H9 (cell line): ENCODE data around the gene KCNAB1. TPM values are rescaled to one million over a fixed set of nuclear protein-coding genes. Genes with fewer than 3 reads are reported as not detected.
"Not testable (repeated sequence)": the region's sequence is repeated elsewhere in the genome, so short reads cannot be mapped to it uniquely, and the experiment has no call there.

ENCODE experiments used
- DNase-seq: peaks from one replicate; pipeline ENCODE4 v3.0.0-alpha.2; 2017
- H2AFZ ChIP-seq: one replicate; pipeline ENCODE4 v1.6.1; 2013; ENCODE audit warnings: mild to moderate bottlenecking, low read length, control low read depth, moderate library complexity
- H2AK5ac ChIP-seq: 2 replicates; pipeline ENCODE4 v1.6.1; 2013; ENCODE audit warnings: low read length, control low read depth, mixed read lengths; ENCODE audit not compliant: insufficient read length
- H2BK120ac ChIP-seq: one replicate; pipeline ENCODE4 v1.6.1; 2013; ENCODE audit warnings: low read depth, mild to moderate bottlenecking, low read length, control low read depth, inconsistent platforms; ENCODE audit not compliant: poor library complexity, severe bottlenecking
- H2BK12ac ChIP-seq: 2 replicates; pipeline ENCODE4 v1.6.1; 2013; ENCODE audit warnings: low read length, control low read depth, mixed read lengths, low read depth; ENCODE audit not compliant: insufficient read length
- H2BK15ac ChIP-seq: 2 replicates; pipeline ENCODE4 v1.6.1; 2013; ENCODE audit warnings: low read depth, low read length, control low read depth
- H2BK20ac ChIP-seq: one replicate; pipeline ENCODE4 v1.6.1; 2013; ENCODE audit warnings: low read depth, mild to moderate bottlenecking, low read length, control low read depth, inconsistent platforms; ENCODE audit not compliant: poor library complexity, severe bottlenecking
- H2BK5ac ChIP-seq: 2 replicates; pipeline ENCODE4 v1.6.1; 2013; ENCODE audit warnings: low read length, control low read depth, mixed read lengths; ENCODE audit not compliant: insufficient read length
- H3K14ac ChIP-seq: 2 replicates; pipeline ENCODE4 v1.6.1; 2013; ENCODE audit warnings: low read length, control low read depth; ENCODE audit not compliant: insufficient read depth
- H3K18ac ChIP-seq: 2 replicates; pipeline ENCODE4 v1.6.1; 2013; ENCODE audit warnings: low read depth, mild to moderate bottlenecking, mixed read lengths, low read length, control low read depth; ENCODE audit not compliant: insufficient read length
- H3K23ac ChIP-seq: 2 replicates; pipeline ENCODE4 v1.6.1; 2013; ENCODE audit warnings: low read length, control low read depth, mixed read lengths, low read depth; ENCODE audit not compliant: insufficient read length
- H3K23me2 ChIP-seq: 2 replicates; pipeline ENCODE4 v1.6.1; 2013; ENCODE audit warnings: low read depth, mild to moderate bottlenecking, mixed read lengths, low read length, control low read depth; ENCODE audit not compliant: insufficient read length, poor library complexity, severe bottlenecking
- H3K27ac ChIP-seq: 2 replicates; pipeline ENCODE4 v1.5.1; 2013; ENCODE audit warnings: low read length, control low read depth, mixed read lengths, low read depth; ENCODE audit not compliant: insufficient read length
- H3K27me3 ChIP-seq: 2 replicates; pipeline ENCODE4 v1.6.1; 2013; ENCODE audit warnings: low read length, control low read depth, inconsistent platforms; ENCODE audit not compliant: insufficient read depth
- H3K4ac ChIP-seq: 2 replicates; pipeline ENCODE4 v1.6.1; 2013; ENCODE audit warnings: low read depth, mild to moderate bottlenecking, control low read depth, inconsistent platforms, low read length, moderate library complexity
- H3K4me1 ChIP-seq: 2 replicates; pipeline ENCODE4 v1.6.1; 2013; ENCODE audit warnings: low read length, control low read depth, inconsistent platforms; ENCODE audit not compliant: insufficient read depth
- H3K4me2 ChIP-seq: 2 replicates; pipeline ENCODE4 v1.6.1; 2013; ENCODE audit warnings: low read length, control low read depth, mixed read lengths; ENCODE audit not compliant: insufficient read length, insufficient read depth
- H3K56ac ChIP-seq: 2 replicates; pipeline ENCODE4 v1.6.1; 2013; ENCODE audit warnings: low read depth, mild to moderate bottlenecking, mixed read lengths, low read length, control low read depth; ENCODE audit not compliant: insufficient read length
- H3K79me1 ChIP-seq: 2 replicates; pipeline ENCODE4 v1.6.1; 2013; ENCODE audit warnings: low read depth, mild to moderate bottlenecking, moderate library complexity, low read length, control low read depth, inconsistent platforms; ENCODE audit not compliant: insufficient read depth, poor library complexity, severe bottlenecking
- H3K79me2 ChIP-seq: 2 replicates; pipeline ENCODE4 v1.6.1; 2013; ENCODE audit warnings: low read length, control low read depth, inconsistent platforms; ENCODE audit not compliant: insufficient read depth
- H3K9ac ChIP-seq: 2 replicates; pipeline ENCODE4 v1.6.1; 2013; ENCODE audit warnings: low read length, control low read depth, mixed read lengths; ENCODE audit not compliant: insufficient read length; ENCODE audit errors: extremely low read depth
- H3K9me3 ChIP-seq: one replicate; pipeline ENCODE4 v1.6.1; 2013; ENCODE audit warnings: low read depth, low read length, inconsistent platforms; ENCODE audit not compliant: control insufficient read depth
- H3T11ph ChIP-seq: one replicate; pipeline ENCODE4 v1.6.1; 2013; ENCODE audit warnings: mild to moderate bottlenecking, low read length, control low read depth, inconsistent platforms
- H4K20me1 ChIP-seq: one replicate; pipeline ENCODE4 v1.6.1; 2013; ENCODE audit not compliant: control insufficient read depth, insufficient read length, insufficient read depth
- H4K5ac ChIP-seq: 2 replicates; pipeline ENCODE4 v1.6.1; 2013; ENCODE audit warnings: low read depth, mild to moderate bottlenecking, mixed read lengths, low read length, control low read depth; ENCODE audit not compliant: insufficient read length
- H4K8ac ChIP-seq: replicated peaks from 2 replicates; pipeline ENCODE4 v1.6.1; 2013; ENCODE audit warnings: low read length, control low read depth, mixed read lengths, low read depth; ENCODE audit not compliant: insufficient read length
- H4K91ac ChIP-seq: 2 replicates; pipeline ENCODE4 v1.6.1; 2013; ENCODE audit warnings: low read depth, mild to moderate bottlenecking, moderate library complexity, mixed read lengths, low read length, control low read depth; ENCODE audit not compliant: insufficient read length
- H3K27ac Mint-ChIP-seq, 3 experiments: 2 replicates in 2 of 3; 3 replicates in 1 of 3; pipeline ENCODE4 v1.8.0; 2020 to 2021; ENCODE audit warnings: mixed read lengths in 3 of 3, mild to moderate bottlenecking in 1 of 3, moderate library complexity in 1 of 3
- H3K27me3 Mint-ChIP-seq: 2 replicates; pipeline ENCODE4 v1.8.0; 2021; ENCODE audit warnings: low read depth, mild to moderate bottlenecking, moderate library complexity, mixed read lengths
- H3K36me3 Mint-ChIP-seq, 3 experiments: 2 replicates in 2 of 3; 3 replicates in 1 of 3; pipeline ENCODE4 v1.8.0; 2020 to 2021; ENCODE audit warnings: low read depth in 3 of 3, mixed read lengths in 3 of 3; ENCODE audit not compliant: insufficient read depth in 1 of 3
- H3K4me1 Mint-ChIP-seq, 2 experiments: 2 replicates each; pipeline ENCODE4 v1.8.0; 2020; ENCODE audit warnings: mixed read lengths in 2 of 2
- H3K4me3 Mint-ChIP-seq, 2 experiments: 2 replicates in 1 of 2; 3 replicates in 1 of 2; pipeline ENCODE4 v1.8.0; 2020 to 2021; ENCODE audit warnings: mild to moderate bottlenecking in 2 of 2, mixed read lengths in 2 of 2, moderate library complexity in 1 of 2
- H3K9me3 Mint-ChIP-seq, 2 experiments: 2 replicates in 1 of 2; 3 replicates in 1 of 2; pipeline ENCODE4 v1.8.0; 2020; ENCODE audit warnings: mild to moderate bottlenecking in 2 of 2, mixed read lengths in 2 of 2, moderate library complexity in 1 of 2
- CTCF ChIP-seq: fragments of 200-600 bp; sonication (generic); conservative IDR thresholded peaks from 3 replicates; pipeline ENCODE4 v1.8.0; 2021; ENCODE audit warnings: antibody characterized with exemption, mild to moderate bottlenecking
- WGBS: extraction: QIAGEN DNeasy Blood & Tissue Kit; methylation state at CpG from one replicate; pipeline ENCODE4 v1.1.7; 2013; ENCODE audit warnings: missing lambda C conversion rate, low lambda C conversion rate, mixed read lengths; ENCODE audit not compliant: insufficient read length; ENCODE audit errors: extremely low coverage; 5-methylcytosine and 5-hydroxymethylcytosine counted together
- total RNA-seq: library from RNA; stranded (reverse); gene quantifications from 2 replicates; pipeline ENCODE4 v1.2.1, GENCODE V29; 2021

The KCNAB1 gene
- total RNA-seq, 1 experiment from 2014 or later = 3.7 TPM

GRCh38 chr3:156094391-156094790 is 26.0 kb upstream of the KCNAB1 start:
- H3K27ac ChIP-seq = no peak overlapping the region
- no peak overlapping the region for H3K18ac ChIP-seq
- Mint-ChIP-seq H3K9me3 (no peaks in the 10 kb centered on the region), H3K27ac (no peak overlapping the region), H3K27me3 (no peaks in the 10 kb centered on the region), H3K4me3 (no peak overlapping the region), H3K4me1 (peaks cover 8% of the 10 kb centered on the region in 2 experiments), H3K36me3 (no peaks in the 10 kb centered on the region; a peak in 1 of 7 replicates)
- H4K8ac ChIP-seq = no peak overlapping the region
- H3K9me3 ChIP-seq = no peaks in the 10 kb centered on the region
- H2BK15ac ChIP-seq = no peak overlapping the region
- H3K79me2 ChIP-seq = no peaks in the 10 kb centered on the region
- no peaks in the 10 kb centered on the region for H3K79me1 ChIP-seq
- H2AFZ ChIP-seq = no peak overlapping the region
- no peaks in the 10 kb centered on the region for H3K27me3 ChIP-seq
- WGBS = no CpG with 5 or more reads among the region's 2 CpGs
- no peaks in the 10 kb centered on the region for H3K23me2 ChIP-seq
- H2BK20ac ChIP-seq = no peak overlapping the region
- no peak overlapping the region for H3K14ac ChIP-seq
- H4K20me1 ChIP-seq = no peaks in the 10 kb centered on the region
- H2BK12ac ChIP-seq = no peak overlapping the region
- H3K4me2 ChIP-seq = no peak overlapping the region
- H3K56ac ChIP-seq = no peak overlapping the region
- TF ChIP-seq CTCF = no peak
- H3K4ac ChIP-seq = no peak overlapping the region
- no peak overlapping the region for H2AK5ac ChIP-seq
- no peak overlapping the region for H4K91ac ChIP-seq
- H3K4me1 ChIP-seq = no peaks in the 10 kb centered on the region
- no peak overlapping the region for H2BK120ac ChIP-seq
- no peak overlapping the region for H4K5ac ChIP-seq
- no peak overlapping the region for H3K23ac ChIP-seq
- H3K9ac ChIP-seq = no peak overlapping the region
- H2BK5ac ChIP-seq = no peak overlapping the region
- H3T11ph ChIP-seq = no peak overlapping the region
- no peak for DNase-seq

DNA sequence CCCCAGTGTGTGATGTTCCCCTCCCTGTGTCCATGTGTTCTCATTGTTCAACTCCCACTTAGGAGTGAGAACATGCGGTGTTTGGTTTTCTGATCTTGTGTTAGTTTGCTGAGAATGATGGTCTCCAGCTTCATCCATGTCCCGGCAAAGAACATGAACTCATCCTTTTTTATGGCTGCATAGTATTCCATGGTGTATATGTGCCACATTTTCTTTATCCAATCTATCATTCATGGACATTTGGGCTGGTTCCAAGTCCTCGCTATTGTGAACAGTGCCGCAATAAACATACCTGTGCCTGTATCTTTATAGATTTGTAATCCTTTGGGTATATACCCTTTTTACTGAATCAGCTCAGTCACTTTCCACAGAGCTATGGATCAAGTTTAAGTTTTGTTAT is 24.7 kb upstream of the KCNAB1 start:
- not testable (repeated sequence) for H3K27me3 Mint-ChIP-seq, H4K91ac ChIP-seq, DNase-seq, H3K4me2 ChIP-seq, H3K9me3 ChIP-seq, H4K5ac ChIP-seq, H2BK120ac ChIP-seq, H3K27ac ChIP-seq, H3K9ac ChIP-seq, H3K79me2 ChIP-seq, H2BK5ac ChIP-seq, H4K20me1 ChIP-seq, H3K4me1 ChIP-seq, H3K27me3 ChIP-seq, H3K14ac ChIP-seq, H2BK20ac ChIP-seq, H3K79me1 ChIP-seq, H3K27ac Mint-ChIP-seq, H3K4ac ChIP-seq, H3K23ac ChIP-seq, H2AK5ac ChIP-seq, H4K8ac ChIP-seq, H2BK12ac ChIP-seq, H3K4me3 Mint-ChIP-seq, H3K9me3 Mint-ChIP-seq, H2BK15ac ChIP-seq, H2AFZ ChIP-seq, H3T11ph ChIP-seq, H3K56ac ChIP-seq, H3K18ac ChIP-seq, H3K36me3 Mint-ChIP-seq, H3K4me1 Mint-ChIP-seq, H3K23me2 ChIP-seq
- no CpG with 5 or more reads among the region's 4 CpGs for WGBS
